CD4-positive, alpha-beta T cell (primary cell): ENCODE results near the gene OSBPL5. TPM values are rescaled to one million over a fixed set of nuclear protein-coding genes. Genes with fewer than 3 reads are reported as not detected.

ENCODE experiments used
- ATAC-seq: fragments of 200-7000 bp; cut with Tn5 transposase; one replicate; pipeline ENCODE4 v1.10.0; 2022; ENCODE audit warnings: mild to moderate bottlenecking; ENCODE audit not compliant: poor library complexity
- CTCF ChIA-PET: fragments of 350-600 bp; sonication (Branson Sonifier 250); formaldehyde crosslinking; loops from one replicate; lab custom pipeline; 2021; ENCODE audit warnings: antibody characterized with exemption, inconsistent platforms; lab: Charles Lee
- POLR2A ChIA-PET: fragments of 350-600 bp; sonication (Branson Sonifier 250); formaldehyde crosslinking; loops from one replicate; lab custom pipeline; 2021; ENCODE audit warnings: antibody characterized with exemption, inconsistent platforms; lab: Charles Lee
- DNase-seq, 14 experiments: peaks; one replicate each; pipeline ENCODE4 v3.0.0-alpha.2; 2013 to 2020; ENCODE audit warnings: mixed read lengths in 2 of 14
- H3K27ac ChIP-seq, 2 donors: one replicate each; pipeline versions ENCODE4 v1.5.1 to v1.7.0; 2013; ENCODE audit warnings: low read length in 2 of 2, low read depth in 1 of 2, mild to moderate bottlenecking in 1 of 2
- H3K27me3 ChIP-seq, 2 experiments: 1 replicate in 1 of 2; 2 replicates in 1 of 2; pipeline versions ENCODE4 v1.6.1 to v1.7.0; 2013; ENCODE audit warnings: low read length in 2 of 2, control low read depth in 1 of 2, mild to moderate bottlenecking in 1 of 2, moderate library complexity in 1 of 2; ENCODE audit not compliant: insufficient read depth in 2 of 2, control insufficient read depth in 1 of 2
- H3K36me3 ChIP-seq: one replicate; pipeline ENCODE4 v1.6.1; 2013; ENCODE audit warnings: low read length, control low read depth; ENCODE audit not compliant: insufficient read depth
- H3K4me1 ChIP-seq: one replicate; pipeline ENCODE4 v1.6.1; 2013; ENCODE audit warnings: low read length, control low read depth; ENCODE audit not compliant: insufficient read depth
- H3K4me3 ChIP-seq: one replicate; pipeline ENCODE4 v1.5.1; 2013; ENCODE audit warnings: mild to moderate bottlenecking, low read length, moderate library complexity
- H3K9me3 ChIP-seq, 2 experiments: 1 replicate in 1 of 2; 2 replicates in 1 of 2; pipeline versions ENCODE4 v1.6.1 to v1.7.0; 2013; ENCODE audit warnings: low read length in 2 of 2, mild to moderate bottlenecking in 2 of 2, control low read depth in 1 of 2, moderate library complexity in 1 of 2; ENCODE audit not compliant: control insufficient read depth in 1 of 2, insufficient read depth in 1 of 2
- H3K27ac Mint-ChIP-seq: one replicate; pipeline ENCODE4 v1.8.0; 2020; ENCODE audit warnings: mixed read lengths
- H3K27me3 Mint-ChIP-seq: one replicate; pipeline ENCODE4 v1.8.0; 2021; ENCODE audit warnings: mixed read lengths
- H3K36me3 Mint-ChIP-seq: one replicate; pipeline ENCODE4 v1.8.0; 2021; ENCODE audit warnings: low read depth, mixed read lengths
- H3K4me1 Mint-ChIP-seq: one replicate; pipeline ENCODE4 v1.8.0; 2021; ENCODE audit warnings: low read depth, mixed read lengths
- H3K4me3 Mint-ChIP-seq: one replicate; pipeline ENCODE4 v1.8.0; 2020; ENCODE audit warnings: mild to moderate bottlenecking, mixed read lengths
- H3K9me3 Mint-ChIP-seq: one replicate; pipeline ENCODE4 v1.8.0; 2020; ENCODE audit warnings: mixed read lengths
- intact Hi-C, 2 experiments: fragments of 100-400 bp; cut with DNase I in 1 of 2; cut with micrococcal nuclease in 1 of 2; formaldehyde crosslinking; loops; one replicate each; pipeline versions ENCODE4 v1.15.1 to v1.9.0; 2023 to 2025; cut with DNase I, micrococcal nuclease
- total RNA-seq, 174 experiments: library from RNA in 2 of 174; stranded (reverse) in 2 of 174; gene quantifications; one replicate each; pipeline ENCODE4 v1.2.3 and lab custom pipeline; 2021 to 2026
- TF ChIP-seq, protein P1 (sequence below): fragments of 200-600 bp; IDR thresholded peaks from one replicate; pipeline ENCODE4 v1.8.0; 2022; ENCODE audit warnings: antibody characterized with exemption, mild to moderate bottlenecking

Gene OSBPL5
- total RNA-seq, 2 experiments from 2014 or later: 6.7 to 9.1 TPM

DNA sequence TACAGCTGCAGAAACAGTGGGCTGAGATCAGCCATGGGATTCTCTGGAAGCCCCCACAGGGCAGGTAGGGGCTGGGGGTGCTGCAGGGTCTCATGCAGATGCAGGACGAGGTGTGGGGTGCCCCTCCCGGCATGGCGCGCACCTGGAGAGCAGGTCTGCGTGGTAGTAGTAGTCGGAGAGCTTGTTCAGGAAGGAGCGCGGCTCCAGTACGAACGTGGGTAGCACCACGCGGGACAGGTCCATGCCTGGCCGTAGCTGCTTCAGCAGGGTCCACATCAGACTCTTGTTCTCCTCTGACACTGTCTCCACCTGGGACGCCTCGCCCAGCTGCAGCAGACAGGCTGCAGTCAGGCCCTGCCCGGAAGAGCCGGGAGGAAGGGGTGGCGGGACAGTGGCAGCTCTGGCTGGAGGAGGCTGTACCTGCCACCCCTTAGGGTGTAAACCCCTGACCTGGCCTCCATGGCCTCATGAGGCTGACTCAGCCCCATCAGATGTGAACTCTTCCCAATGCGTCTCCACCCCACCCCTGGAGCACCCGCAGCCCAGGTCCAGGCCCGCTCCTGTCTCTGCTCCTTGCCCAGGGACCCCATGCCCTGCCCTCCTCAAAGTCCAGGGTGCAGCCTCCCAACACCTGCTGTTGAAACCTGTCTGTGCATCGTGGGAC, 60.9 kb downstream of the OSBPL5 start:
- Mint-ChIP-seq H3K9me3 (no peaks in the 10 kb centered on the region), H3K4me3 (no peak overlapping the region), H3K4me1 (peaks cover 4% of the 10 kb centered on the region), H3K27ac (no peak overlapping the region), H3K27me3 (no peaks in the 10 kb centered on the region), H3K36me3 (no peaks in the 10 kb centered on the region)
- no peaks in the 10 kb centered on the region for H3K27me3 ChIP-seq
- H3K36me3 ChIP-seq: no peaks in the 10 kb centered on the region
- no peaks in the 10 kb centered on the region for H3K4me1 ChIP-seq
- ChIA-PET POLR2A (no interaction called here), CTCF (interaction anchor here (0.6 kb wide), 1 partner anchor 1410 kb away, joined by 6 read pairs; no protein-coding TSS in a partner anchor)
- TF ChIP-seq, protein P1, sequence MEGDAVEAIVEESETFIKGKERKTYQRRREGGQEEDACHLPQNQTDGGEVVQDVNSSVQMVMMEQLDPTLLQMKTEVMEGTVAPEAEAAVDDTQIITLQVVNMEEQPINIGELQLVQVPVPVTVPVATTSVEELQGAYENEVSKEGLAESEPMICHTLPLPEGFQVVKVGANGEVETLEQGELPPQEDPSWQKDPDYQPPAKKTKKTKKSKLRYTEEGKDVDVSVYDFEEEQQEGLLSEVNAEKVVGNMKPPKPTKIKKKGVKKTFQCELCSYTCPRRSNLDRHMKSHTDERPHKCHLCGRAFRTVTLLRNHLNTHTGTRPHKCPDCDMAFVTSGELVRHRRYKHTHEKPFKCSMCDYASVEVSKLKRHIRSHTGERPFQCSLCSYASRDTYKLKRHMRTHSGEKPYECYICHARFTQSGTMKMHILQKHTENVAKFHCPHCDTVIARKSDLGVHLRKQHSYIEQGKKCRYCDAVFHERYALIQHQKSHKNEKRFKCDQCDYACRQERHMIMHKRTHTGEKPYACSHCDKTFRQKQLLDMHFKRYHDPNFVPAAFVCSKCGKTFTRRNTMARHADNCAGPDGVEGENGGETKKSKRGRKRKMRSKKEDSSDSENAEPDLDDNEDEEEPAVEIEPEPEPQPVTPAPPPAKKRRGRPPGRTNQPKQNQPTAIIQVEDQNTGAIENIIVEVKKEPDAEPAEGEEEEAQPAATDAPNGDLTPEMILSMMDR: no peak
- no peak overlapping the region for H3K4me3 ChIP-seq
- DNase-seq: peak in 1 of 14 experiments; percentile 24
- intact Hi-C loops: loop anchor here in 1 of 2 experiments (10.0 kb wide), 1 partner anchor 301 kb away; no protein-coding TSS in a partner anchor
- H3K27ac ChIP-seq: no peak overlapping the region
- H3K9me3 ChIP-seq: no peaks in the 10 kb centered on the region
- no peak for ATAC-seq

DNA sequence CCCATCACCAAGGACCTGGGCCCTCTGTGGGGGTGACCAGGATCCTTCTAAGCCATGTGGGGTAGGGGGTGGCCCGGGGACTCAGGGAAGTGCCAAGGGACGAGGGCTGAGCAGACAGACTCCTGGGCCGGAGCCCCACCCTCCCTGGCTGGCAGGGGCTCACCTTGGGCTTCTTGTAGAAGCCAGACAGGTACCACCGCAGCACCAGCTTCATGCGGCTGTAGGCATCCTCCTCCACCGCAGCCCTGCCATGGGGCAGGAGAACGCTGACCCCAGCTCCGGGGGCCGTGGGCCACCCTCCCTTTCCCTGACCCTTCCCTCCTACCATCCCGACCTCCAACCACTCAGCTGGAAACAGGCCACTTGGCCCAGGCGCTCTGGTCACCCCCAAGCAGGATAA, 62.0 kb downstream of the OSBPL5 start:
- Mint-ChIP-seq H3K4me1 (peaks cover 8% of the 10 kb centered on the region), H3K27ac (no peak overlapping the region), H3K36me3 (no peaks in the 10 kb centered on the region), H3K27me3 (no peaks in the 10 kb centered on the region), H3K9me3 (no peaks in the 10 kb centered on the region), H3K4me3 (no peak overlapping the region)
- Histone ChIP-seq H3K9me3 (no peaks in the 10 kb centered on the region), H3K4me3 (no peak overlapping the region), H3K27ac (no peak overlapping the region), H3K36me3 (no peaks in the 10 kb centered on the region), H3K4me1 (no peaks in the 10 kb centered on the region), H3K27me3 (no peaks in the 10 kb centered on the region)
- TF ChIP-seq, protein P1: no peak
- DNase-seq (peak in 1 of 14 experiments; percentile 24), ATAC-seq (no peak)
- CTCF ChIA-PET: interaction anchor here (0.7 kb wide), 1 partner anchor 14 kb away, joined by 3 read pairs; no protein-coding TSS in a partner anchor
- POLR2A ChIA-PET: no interaction called here
- intact Hi-C loops: loop anchor here in 1 of 2 experiments (10.0 kb wide), 1 partner anchor 302 kb away; no protein-coding TSS in a partner anchor

DNA sequence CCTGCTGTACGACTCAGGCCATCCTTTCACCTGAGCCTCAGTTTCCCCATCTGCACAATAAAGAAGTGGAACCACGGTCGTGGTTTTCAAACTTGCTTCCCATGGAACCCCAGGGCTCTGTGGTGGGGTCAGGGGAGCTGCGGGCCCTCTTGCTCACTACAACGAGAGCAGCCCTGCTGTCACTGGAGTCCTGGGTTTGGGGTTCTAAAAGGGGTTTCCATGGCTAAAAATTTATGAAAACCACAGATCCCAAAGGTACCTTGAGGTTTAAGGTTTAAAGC, 62.5 kb downstream of the OSBPL5 start:
- Mint-ChIP-seq H3K27me3 (no peaks in the 10 kb centered on the region), H3K36me3 (no peaks in the 10 kb centered on the region), H3K4me3 (no peak overlapping the region), H3K27ac (no peak overlapping the region), H3K9me3 (no peaks in the 10 kb centered on the region), H3K4me1 (peaks cover 8% of the 10 kb centered on the region)
- H3K4me1 ChIP-seq: no peaks in the 10 kb centered on the region
- CTCF ChIA-PET: interaction anchor here (0.7 kb wide), 1 partner anchor 15 kb away, joined by 3 read pairs; no protein-coding TSS in a partner anchor
- DNase-seq (no peak), ATAC-seq (no peak)
- no peak overlapping the region for H3K4me3 ChIP-seq
- no peaks in the 10 kb centered on the region for H3K36me3 ChIP-seq
- H3K27ac ChIP-seq: no peak overlapping the region
- H3K9me3 ChIP-seq: no peaks in the 10 kb centered on the region
- TF ChIP-seq, protein P1: no peak
- no peaks in the 10 kb centered on the region for H3K27me3 ChIP-seq
- POLR2A ChIA-PET: no interaction called here
- intact Hi-C loops: loop anchor here in 1 of 2 experiments (10.0 kb wide), 1 partner anchor 302 kb away; no protein-coding TSS in a partner anchor
